Ishikawa (cell line): ENCODE measurements around the gene ZNF618.

ENCODE experiments used
- EP300 ChIP-seq: IDR thresholded peaks from 2 replicates; pipeline ENCODE4 v1.6.1; 2012; ENCODE audit warnings: borderline replicate concordance
- YY1 ChIP-seq: IDR thresholded peaks from 2 replicates; pipeline ENCODE4 v1.6.1; 2012; ENCODE audit warnings: low read depth

DNA sequence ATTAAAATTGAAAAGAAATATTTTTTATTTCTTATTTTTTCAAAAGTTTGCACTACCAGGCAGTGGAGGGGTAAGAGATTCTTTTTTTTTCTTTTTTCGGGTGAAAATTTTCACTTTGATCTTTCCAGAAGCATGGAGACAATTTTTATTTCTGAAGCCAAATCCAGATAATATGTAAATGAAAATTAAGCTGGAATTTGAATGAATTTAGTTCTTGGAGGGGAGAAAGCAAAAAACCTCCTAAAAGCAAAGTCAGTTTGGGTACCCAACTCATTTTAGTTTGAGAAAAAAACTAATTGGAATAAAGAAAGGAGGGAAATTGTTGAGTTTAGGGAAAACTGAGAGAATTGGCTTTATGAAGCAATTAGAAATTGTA, 872 bp downstream of the ZNF618 start:
- TF ChIP-seq EP300, result no peak
- no peak for TF ChIP-seq YY1
